HS-5 (cell line): Measurements from ENCODE around the gene CCDC6.
"Not testable (repeated sequence)": the region's sequence is repeated elsewhere in the genome, so short reads cannot be mapped to it uniquely, and the experiment has no call there.

Experiments
- DNase-seq: peaks from one replicate; pipeline ENCODE4 v3.0.0-alpha.2; 2012; ENCODE audit warnings: low read depth

The CCDC6 gene

GRCh38 chr10:59905731-59906416, 482 bp downstream of the CCDC6 start:
- no peak for DNase-seq

- DNase-seq: no peak
Measured at GRCh38 chr10:59905066-59905730, 1.2 kb downstream of the CCDC6 start.

GRCh38 chr10:59904426-59905065, 1.8 kb downstream of the CCDC6 start:
- DNase-seq: no peak

GRCh38 chr10:59903871-59904270, 2.5 kb downstream of the CCDC6 start:
- no peak for DNase-seq

GRCh38 chr10:59902016-59902415, 4.3 kb downstream of the CCDC6 start:
- no peak for DNase-seq

- DNase-seq: no peak
Measured at GRCh38 chr10:59901470-59901869, 4.9 kb downstream of the CCDC6 start.

- DNase-seq: no peak
Measured at GRCh38 chr10:59900048-59900727, 6.2 kb downstream of the CCDC6 start.

GRCh38 chr10:59898125-59898835, 8.1 kb downstream of the CCDC6 start:
- no peak for DNase-seq

GRCh38 chr10:59896191-59896590, 10.2 kb downstream of the CCDC6 start:
- no peak for DNase-seq

- no peak for DNase-seq
Measured at GRCh38 chr10:59895629-59896116, 10.7 kb downstream of the CCDC6 start.

GRCh38 chr10:59894114-59894513, 12.2 kb downstream of the CCDC6 start:
- no peak for DNase-seq

GRCh38 chr10:59892697-59893096, 13.7 kb downstream of the CCDC6 start:
- no peak for DNase-seq

- no peak for DNase-seq
Measured at GRCh38 chr10:59891936-59892335, 14.4 kb downstream of the CCDC6 start.

- no peak for DNase-seq
Measured at GRCh38 chr10:59891349-59891748, 15.0 kb downstream of the CCDC6 start.

- no peak for DNase-seq
Measured at GRCh38 chr10:59888781-59889435, 17.4 kb downstream of the CCDC6 start.

GRCh38 chr10:59887972-59888640, 18.2 kb downstream of the CCDC6 start:
- no peak for DNase-seq

- DNase-seq: no peak
Measured at GRCh38 chr10:59887006-59887405, 19.4 kb downstream of the CCDC6 start.

- DNase-seq: no peak
Measured at GRCh38 chr10:59885430-59886134, 20.8 kb downstream of the CCDC6 start.

- DNase-seq: not testable (repeated sequence)
Measured at GRCh38 chr10:59884893-59885292, 21.5 kb downstream of the CCDC6 start.

- no peak for DNase-seq
Measured at GRCh38 chr10:59881640-59882039, 24.7 kb downstream of the CCDC6 start.
